Measurements from ENCODE around the gene IFNK. TPM values are rescaled to one million over a fixed set of nuclear protein-coding genes. Genes with fewer than 3 reads are reported as not detected.
"Not testable (repeated sequence)": the region's sequence is repeated elsewhere in the genome, so short reads cannot be mapped to it uniquely, and the experiment has no call there.

The IFNK gene
- polyA plus RNA-seq (ENCODE audit: insufficient read length in 12 of 12) = not detected
- long read RNA-seq, donor 1 = 0 reads
- long read RNA-seq, donor 2 = 0 reads
- long read RNA-seq, donor 3 = 0 reads
- long read RNA-seq, donor 4 = 0 reads
- long read RNA-seq, donor 5 = 0 reads
- long read RNA-seq, donor 6 = 0 reads
- long read RNA-seq, donor 7 = 0 reads
- long read RNA-seq, donor 8 = 0 reads
- long read RNA-seq, donor 9 = 0 reads
- long read RNA-seq, donor 10 = 0 reads
- long read RNA-seq, donor 11 = 0 reads

GRCh38 chr9:27524236-27524635 lies at the start of gene IFNK:
TSS of gene IFNK (plus strand) at chr9:27524290. CDS start at chr9:27524337, 47 bp downstream.
- no peak for DNase-seq

- DNase-seq = no peak
Measured at GRCh38 chr9:27474305-27474704, 49.8 kb upstream of the IFNK start.

GRCh38 chr9:27475057-27475595 lies 49.0 kb upstream of the IFNK start:
- no peak for DNase-seq

GRCh38 chr9:27476870-27477515 lies 47.1 kb upstream of the IFNK start:
- DNase-seq = no peak

GRCh38 chr9:27478322-27478721 lies 45.8 kb upstream of the IFNK start:
- DNase-seq = no peak

- no peak for DNase-seq
Measured at GRCh38 chr9:27482709-27483108, 41.4 kb upstream of the IFNK start.

- DNase-seq = no peak
Measured at GRCh38 chr9:27483576-27483975, 40.5 kb upstream of the IFNK start.

GRCh38 chr9:27485158-27485557 lies 38.9 kb upstream of the IFNK start:
- DNase-seq = no peak

GRCh38 chr9:27487128-27487640 lies 36.9 kb upstream of the IFNK start:
- no peak for DNase-seq

- no peak for DNase-seq
Measured at GRCh38 chr9:27487927-27488326, 36.2 kb upstream of the IFNK start.

- no peak for DNase-seq
Measured at GRCh38 chr9:27489087-27489876, 34.8 kb upstream of the IFNK start.

GRCh38 chr9:27491154-27491553 lies 32.9 kb upstream of the IFNK start:
- DNase-seq = no peak

- no peak for DNase-seq
Measured at GRCh38 chr9:27495480-27496134, 28.5 kb upstream of the IFNK start.

GRCh38 chr9:27496135-27496504 lies 28.0 kb upstream of the IFNK start:
- DNase-seq = no peak

- no peak for DNase-seq
Measured at GRCh38 chr9:27497883-27498417, 26.1 kb upstream of the IFNK start.

- DNase-seq = no peak
Measured at GRCh38 chr9:27499451-27499850, 24.6 kb upstream of the IFNK start.

- DNase-seq = not testable (repeated sequence)
Measured at GRCh38 chr9:27500902-27501301, 23.2 kb upstream of the IFNK start.

- no peak for DNase-seq
Measured at GRCh38 chr9:27503623-27504022, 20.5 kb upstream of the IFNK start.

- DNase-seq = no peak
Measured at GRCh38 chr9:27504259-27504658, 19.8 kb upstream of the IFNK start.

- DNase-seq = no peak
Measured at GRCh38 chr9:27505744-27506161, 18.3 kb upstream of the IFNK start.

GRCh38 chr9:27506981-27507380 lies 17.1 kb upstream of the IFNK start:
- DNase-seq = no peak

- DNase-seq = no peak
Measured at GRCh38 chr9:27510780-27511179, 13.3 kb upstream of the IFNK start.

All from muscle of arm (tissue), 14 donors.